GM23338 (cell line): Measurements from ENCODE around the gene GPR179. TPM values are rescaled to one million over a fixed set of nuclear protein-coding genes. Genes with fewer than 3 reads are reported as not detected.

Experiments
- ATAC-seq: fragments of 200-7000 bp; cut with Tn5 transposase; 3 replicates; pipeline ENCODE4 v1.9.1; 2020
- DNase-seq: peaks from one replicate; pipeline ENCODE4 v3.0.0-alpha.2; 2015; ENCODE audit warnings: low spot score
- H2AFZ ChIP-seq: fragments of 200-600 bp; sonication (generic); 2 replicates; pipeline ENCODE4 v1.8.0; 2016; ENCODE audit warnings: antibody characterized with exemption, mild to moderate bottlenecking, moderate library complexity
- H3F3A ChIP-seq: fragments of 200-600 bp; sonication (generic); replicated peaks from 2 replicates; pipeline ENCODE4 v1.8.0; 2017; ENCODE audit warnings: antibody characterized with exemption, mixed run types, low read depth
- H3K27ac ChIP-seq: fragments of 200-600 bp; sonication (generic); 2 replicates; pipeline ENCODE4 v1.6.1; 2016; ENCODE audit warnings: low read depth
- H3K27me3 ChIP-seq: fragments of 200-600 bp; sonication (generic); 2 replicates; pipeline ENCODE4 v1.8.0; 2016; ENCODE audit warnings: mild to moderate bottlenecking, mixed run types, moderate library complexity; ENCODE audit not compliant: insufficient read depth
- H3K36me3 ChIP-seq: fragments of 200-600 bp; sonication (generic); 2 replicates; pipeline ENCODE4 v1.8.0; 2016; ENCODE audit warnings: mild to moderate bottlenecking; ENCODE audit not compliant: insufficient read depth
- H3K4me1 ChIP-seq: fragments of 200-600 bp; sonication (generic); 2 replicates; pipeline ENCODE4 v1.8.0; 2016; ENCODE audit warnings: mild to moderate bottlenecking, moderate library complexity; ENCODE audit not compliant: insufficient read depth
- H3K4me2 ChIP-seq: fragments of 200-600 bp; sonication (generic); 2 replicates; pipeline ENCODE4 v1.7.1; 2017; ENCODE audit warnings: mixed run types
- H3K4me3 ChIP-seq: fragments of 200-600 bp; sonication (generic); 2 replicates; pipeline ENCODE4 v1.6.1; 2016; ENCODE audit warnings: mixed run types
- H3K79me2 ChIP-seq: fragments of 200-600 bp; sonication (generic); replicated peaks from 2 replicates; pipeline ENCODE4 v1.8.0; 2017; ENCODE audit warnings: mild to moderate bottlenecking; ENCODE audit not compliant: insufficient read depth
- H3K9me2 ChIP-seq: fragments of 200-600 bp; sonication (generic); 2 replicates; pipeline ENCODE4 v1.8.0; 2017; ENCODE audit not compliant: insufficient read depth
- H4K20me1 ChIP-seq: fragments of 200-600 bp; sonication (generic); replicated peaks from 2 replicates; pipeline ENCODE4 v1.8.0; 2017; ENCODE audit warnings: mild to moderate bottlenecking; ENCODE audit not compliant: insufficient read depth
- H3K27ac Mint-ChIP-seq: 2 replicates; pipeline ENCODE4 v1.8.0; 2020; ENCODE audit warnings: inconsistent platforms, mild to moderate bottlenecking, moderate library complexity, mixed read lengths
- H3K27me3 Mint-ChIP-seq: 3 replicates; pipeline ENCODE4 v1.8.0; 2022; ENCODE audit warnings: low read depth, mild to moderate bottlenecking, moderate library complexity, mixed read lengths, inconsistent platforms; ENCODE audit not compliant: insufficient read depth, poor library complexity
- H3K36me3 Mint-ChIP-seq: 3 replicates; pipeline ENCODE4 v1.8.0; 2021; ENCODE audit warnings: low read depth, mild to moderate bottlenecking, inconsistent platforms, moderate library complexity, mixed read lengths
- H3K4me1 Mint-ChIP-seq: 3 replicates; pipeline ENCODE4 v1.8.0; 2020; ENCODE audit warnings: mild to moderate bottlenecking, inconsistent platforms, mixed read lengths
- H3K4me3 Mint-ChIP-seq: 3 replicates; pipeline ENCODE4 v1.8.0; 2021; ENCODE audit warnings: moderate library complexity, mild to moderate bottlenecking, inconsistent platforms, mixed read lengths
- H3K9me3 Mint-ChIP-seq: 3 replicates; pipeline ENCODE4 v1.8.0; 2020; ENCODE audit warnings: moderate library complexity, mild to moderate bottlenecking, inconsistent platforms, mixed read lengths
- CTCF ChIP-seq, 2 experiments: fragments of 200-600 bp in 1 of 2; sonication (generic) in 1 of 2; conservative IDR thresholded peaks; 2 replicates each; pipeline versions ENCODE4 v1.5.1 to v1.6.1; 2016 to 2017; ENCODE audit warnings: antibody characterized with exemption in 2 of 2, low read depth in 2 of 2, mild to moderate bottlenecking in 2 of 2, moderate library complexity in 1 of 2
- EZH2 ChIP-seq: fragments of 200-600 bp; sonication (generic); IDR thresholded peaks from one replicate; pipeline ENCODE4 v1.8.0; 2017; ENCODE audit warnings: antibody characterized with exemption, mild to moderate bottlenecking, low read depth; ENCODE audit not compliant: unreplicated experiment
- JUNB ChIP-seq: IDR thresholded peaks from one replicate; pipeline ENCODE4 v1.6.1; 2016; ENCODE audit warnings: antibody characterized with exemption; ENCODE audit not compliant: unreplicated experiment
- NANOG ChIP-seq: IDR thresholded peaks from 2 replicates; pipeline ENCODE4 v1.6.1; 2016; ENCODE audit warnings: antibody characterized with exemption, borderline replicate concordance
- POLR2AphosphoS5 ChIP-seq: IDR thresholded peaks from 2 replicates; pipeline ENCODE4 v1.6.1; 2016; ENCODE audit warnings: antibody characterized with exemption, low read depth
- STAT1 ChIP-seq: IDR thresholded peaks from one replicate; pipeline ENCODE4 v1.6.1; 2016; ENCODE audit warnings: antibody characterized with exemption; ENCODE audit not compliant: unreplicated experiment
- ZNF114 ChIP-seq: fragments of 250-450 bp; sonication (Bioruptor Pico); IDR thresholded peaks from 2 replicates; pipeline ENCODE4 v1.5.0; 2020; ENCODE audit warnings: mild to moderate bottlenecking, moderate library complexity
- ZNF331 ChIP-seq: fragments of 250-450 bp; sonication (Bioruptor Pico); IDR thresholded peaks from 2 replicates; pipeline ENCODE4 v1.5.0; 2020; ENCODE audit warnings: low read depth, mild to moderate bottlenecking, moderate library complexity
- polyA plus RNA-seq: library from polyadenylated mRNA; unstranded; fragments of >200 nt; fragmentation: Nextera tagmentation; extraction: Ambion mirVana; gene quantifications from 2 replicates; pipeline ENCODE4 v1.2.1, GENCODE V29; 2016
- total RNA-seq: library from RNA; depleted of rRNA; stranded (reverse); fragments of >200 nt; shearing (Covaris generic); gene quantifications from 2 replicates; pipeline ENCODE4 v1.2.3, GENCODE V29; 2014
- TF ChIP-seq, protein P1 (sequence below): IDR thresholded peaks from one replicate; pipeline ENCODE4 v1.6.1; 2018; ENCODE audit warnings: antibody characterized with exemption; ENCODE audit not compliant: unreplicated experiment
- TF ChIP-seq, protein P2 (sequence below): IDR thresholded peaks from 2 replicates; pipeline ENCODE4 v1.6.1; 2016; ENCODE audit warnings: antibody characterized with exemption

GPR179 gene
- total and polyA plus RNA-seq, 2 experiments from 2014 or later = 0.03 TPM

DNA sequence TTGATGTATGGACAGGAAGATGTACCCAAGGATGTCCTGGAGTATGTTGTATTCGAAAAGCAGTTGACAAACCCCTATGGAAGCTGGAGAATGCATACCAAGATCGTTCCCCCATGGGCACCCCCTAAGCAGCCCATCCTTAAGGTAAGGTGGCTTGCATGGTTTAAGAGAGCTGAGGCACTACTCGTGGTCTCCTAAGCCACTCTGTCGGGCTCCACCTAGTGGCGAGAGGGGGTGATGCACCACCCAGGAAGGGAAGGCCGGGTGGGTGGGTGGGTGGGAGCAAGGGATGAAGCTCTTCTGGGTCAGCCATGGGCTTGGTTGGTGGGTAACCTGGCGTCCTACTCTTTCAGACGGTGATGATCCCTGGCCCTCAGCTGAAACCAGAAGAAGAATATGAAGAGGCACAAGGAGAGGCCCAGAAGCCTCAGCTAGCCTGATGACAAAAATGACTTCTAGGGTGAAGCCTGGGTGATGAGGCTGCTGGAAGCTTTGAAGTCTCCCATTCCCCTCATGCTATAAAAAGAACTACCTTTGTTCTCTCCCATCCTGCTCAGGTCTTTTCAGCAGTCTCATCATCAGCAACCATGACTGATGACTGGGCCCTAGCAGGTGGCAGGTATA is 21.5 kb downstream of the GPR179 start:
- Histone ChIP-seq H2AFZ (no peak overlapping the region), H3K79me2 (no peaks in the 10 kb centered on the region)
- peaks cover 31% of the 10 kb centered on the region for H3K4me1 Mint-ChIP-seq

GRCh38 chr17:38320482-38320881 is 23.3 kb downstream of the GPR179 start:
- Mint-ChIP-seq H3K9me3 (no peaks in the 10 kb centered on the region), H3K4me3 (no peak overlapping the region), H3K4me1 (peaks cover 17% of the 10 kb centered on the region), H3K27me3 (peaks cover 5% of the 10 kb centered on the region), H3K36me3 (peaks cover 50% of the 10 kb centered on the region), H3K27ac (no peak overlapping the region)
- Histone ChIP-seq H3K9me2 (no peaks in the 10 kb centered on the region), H3K79me2 (no peaks in the 10 kb centered on the region), H3K27ac (no peak overlapping the region), H3K4me3 (no peak overlapping the region), H3K27me3 (no peaks in the 10 kb centered on the region), H3K36me3 (peaks cover 19% of the 10 kb centered on the region), H3F3A (peaks cover 18% of the 10 kb centered on the region; the same call in 1 of the 2 replicates), H3K4me1 (peaks cover 15% of the 10 kb centered on the region), H3K4me2 (no peak overlapping the region), H2AFZ (no peak overlapping the region), H4K20me1 (peaks cover 8% of the 10 kb centered on the region; the same call in 1 of the 2 replicates)
- no peak for ATAC-seq
- no peak for DNase-seq
- TF ChIP-seq STAT1 (no peak), JUNB (no peak), NANOG (no peak), EZH2 (no peak), ZNF331 (CRISPR knock-in tag) (no peak), POLR2AphosphoS5 (no peak)
- TF ChIP-seq, protein P1, sequence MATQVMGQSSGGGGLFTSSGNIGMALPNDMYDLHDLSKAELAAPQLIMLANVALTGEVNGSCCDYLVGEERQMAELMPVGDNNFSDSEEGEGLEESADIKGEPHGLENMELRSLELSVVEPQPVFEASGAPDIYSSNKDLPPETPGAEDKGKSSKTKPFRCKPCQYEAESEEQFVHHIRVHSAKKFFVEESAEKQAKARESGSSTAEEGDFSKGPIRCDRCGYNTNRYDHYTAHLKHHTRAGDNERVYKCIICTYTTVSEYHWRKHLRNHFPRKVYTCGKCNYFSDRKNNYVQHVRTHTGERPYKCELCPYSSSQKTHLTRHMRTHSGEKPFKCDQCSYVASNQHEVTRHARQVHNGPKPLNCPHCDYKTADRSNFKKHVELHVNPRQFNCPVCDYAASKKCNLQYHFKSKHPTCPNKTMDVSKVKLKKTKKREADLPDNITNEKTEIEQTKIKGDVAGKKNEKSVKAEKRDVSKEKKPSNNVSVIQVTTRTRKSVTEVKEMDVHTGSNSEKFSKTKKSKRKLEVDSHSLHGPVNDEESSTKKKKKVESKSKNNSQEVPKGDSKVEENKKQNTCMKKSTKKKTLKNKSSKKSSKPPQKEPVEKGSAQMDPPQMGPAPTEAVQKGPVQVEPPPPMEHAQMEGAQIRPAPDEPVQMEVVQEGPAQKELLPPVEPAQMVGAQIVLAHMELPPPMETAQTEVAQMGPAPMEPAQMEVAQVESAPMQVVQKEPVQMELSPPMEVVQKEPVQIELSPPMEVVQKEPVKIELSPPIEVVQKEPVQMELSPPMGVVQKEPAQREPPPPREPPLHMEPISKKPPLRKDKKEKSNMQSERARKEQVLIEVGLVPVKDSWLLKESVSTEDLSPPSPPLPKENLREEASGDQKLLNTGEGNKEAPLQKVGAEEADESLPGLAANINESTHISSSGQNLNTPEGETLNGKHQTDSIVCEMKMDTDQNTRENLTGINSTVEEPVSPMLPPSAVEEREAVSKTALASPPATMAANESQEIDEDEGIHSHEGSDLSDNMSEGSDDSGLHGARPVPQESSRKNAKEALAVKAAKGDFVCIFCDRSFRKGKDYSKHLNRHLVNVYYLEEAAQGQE = no peak
- TF ChIP-seq, protein P2, sequence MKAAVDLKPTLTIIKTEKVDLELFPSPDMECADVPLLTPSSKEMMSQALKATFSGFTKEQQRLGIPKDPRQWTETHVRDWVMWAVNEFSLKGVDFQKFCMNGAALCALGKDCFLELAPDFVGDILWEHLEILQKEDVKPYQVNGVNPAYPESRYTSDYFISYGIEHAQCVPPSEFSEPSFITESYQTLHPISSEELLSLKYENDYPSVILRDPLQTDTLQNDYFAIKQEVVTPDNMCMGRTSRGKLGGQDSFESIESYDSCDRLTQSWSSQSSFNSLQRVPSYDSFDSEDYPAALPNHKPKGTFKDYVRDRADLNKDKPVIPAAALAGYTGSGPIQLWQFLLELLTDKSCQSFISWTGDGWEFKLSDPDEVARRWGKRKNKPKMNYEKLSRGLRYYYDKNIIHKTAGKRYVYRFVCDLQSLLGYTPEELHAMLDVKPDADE = no peak

More for the DNA sequence above, 21.5 kb downstream of the GPR179 start:
- Histone ChIP-seq H3K9me2 (peaks cover 9% of the 10 kb centered on the region; the same call in 1 of the 2 replicates), H3K4me3 (no peak overlapping the region), H4K20me1 (peaks cover 8% of the 10 kb centered on the region; the same call in 1 of the 2 replicates), H3K4me1 (peaks cover 21% of the 10 kb centered on the region), H3F3A (peaks cover 18% of the 10 kb centered on the region; the same call in 1 of the 2 replicates), H3K27ac (0 out of 2 replicates have a peak overlapping the region, but pooled peaks have one; percentile 55), H3K4me2 (no peak overlapping the region), H3K27me3 (no peaks in the 10 kb centered on the region), H3K36me3 (peaks cover 15% of the 10 kb centered on the region)
- Mint-ChIP-seq H3K36me3 (peaks cover 41% of the 10 kb centered on the region), H3K27me3 (peaks cover 5% of the 10 kb centered on the region), H3K9me3 (no peaks in the 10 kb centered on the region), H3K27ac (no peak overlapping the region), H3K4me3 (no peak overlapping the region)
- ATAC-seq = peak; percentile 83
- TF ChIP-seq ZNF114 (CRISPR knock-in tag) (no peak), CTCF (conservative IDR thresholded peaks at IDR 0.05; ENCODE audit: low read depth in 2 of 2) (peak; percentile 53 to 78)
- DNase-seq = peak; percentile 82
